Measurements from ENCODE around the gene SFXN4.

DNA sequence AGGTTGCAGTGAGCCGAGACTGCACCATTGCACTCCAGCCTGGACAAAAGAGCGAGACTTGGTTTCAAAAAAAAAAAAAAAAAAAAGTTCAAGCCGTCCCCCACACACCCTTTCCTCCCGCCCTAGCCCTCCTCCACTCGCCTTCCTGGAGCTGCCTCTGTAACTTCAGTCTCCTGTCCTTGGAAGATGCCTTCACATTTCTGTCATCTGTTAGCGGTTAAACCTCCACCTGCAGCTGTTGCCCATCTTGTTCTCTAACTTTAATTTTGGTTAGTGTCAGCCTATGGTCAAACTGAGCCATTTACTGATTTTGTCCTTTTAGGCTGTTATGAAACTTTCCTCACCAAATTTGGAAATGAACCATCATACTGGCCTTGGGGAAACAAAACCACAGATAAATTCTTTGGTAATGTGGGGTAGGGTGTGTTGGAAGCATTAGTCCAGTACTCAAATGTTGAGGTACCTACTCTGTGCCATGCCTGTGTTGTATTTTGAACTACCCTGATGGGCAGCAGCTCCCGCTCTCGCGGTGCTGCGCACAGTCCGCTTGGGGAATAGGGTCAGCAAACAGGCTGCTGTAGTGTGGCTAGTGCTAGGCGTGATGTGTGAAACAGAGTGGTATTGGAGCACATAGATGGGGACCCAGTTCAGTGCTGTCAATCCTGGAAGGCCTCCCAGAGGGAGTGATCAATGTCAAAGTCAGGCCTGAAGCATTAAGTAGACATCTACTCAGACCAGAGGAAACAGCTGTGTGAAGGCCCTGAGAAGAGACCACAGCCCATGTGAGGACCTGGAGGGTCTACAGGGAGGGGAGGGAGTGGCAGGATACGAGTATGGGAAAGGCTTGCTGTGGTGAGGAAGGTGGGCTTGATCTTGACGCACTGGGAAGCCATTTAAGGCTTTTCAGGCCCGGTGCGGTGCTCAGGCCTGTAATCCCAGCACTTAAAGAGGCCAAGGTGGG lies 26.9 kb downstream of the SFXN4 start:
- TF ChIP-seq, protein P1, sequence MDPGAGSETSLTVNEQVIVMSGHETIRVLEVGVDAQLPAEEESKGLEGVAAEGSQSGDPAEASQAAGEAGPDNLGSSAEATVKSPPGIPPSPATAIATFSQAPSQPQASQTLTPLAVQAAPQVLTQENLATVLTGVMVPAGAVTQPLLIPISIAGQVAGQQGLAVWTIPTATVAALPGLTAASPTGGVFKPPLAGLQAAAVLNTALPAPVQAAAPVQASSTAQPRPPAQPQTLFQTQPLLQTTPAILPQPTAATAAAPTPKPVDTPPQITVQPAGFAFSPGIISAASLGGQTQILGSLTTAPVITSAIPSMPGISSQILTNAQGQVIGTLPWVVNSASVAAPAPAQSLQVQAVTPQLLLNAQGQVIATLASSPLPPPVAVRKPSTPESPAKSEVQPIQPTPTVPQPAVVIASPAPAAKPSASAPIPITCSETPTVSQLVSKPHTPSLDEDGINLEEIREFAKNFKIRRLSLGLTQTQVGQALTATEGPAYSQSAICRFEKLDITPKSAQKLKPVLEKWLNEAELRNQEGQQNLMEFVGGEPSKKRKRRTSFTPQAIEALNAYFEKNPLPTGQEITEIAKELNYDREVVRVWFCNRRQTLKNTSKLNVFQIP (CRISPR knock-in tag; IDR thresholded peaks at IDR 0.05; ENCODE audit: borderline replicate concordance, low read depth), result no peak
- TF ChIP-seq, protein P2, sequence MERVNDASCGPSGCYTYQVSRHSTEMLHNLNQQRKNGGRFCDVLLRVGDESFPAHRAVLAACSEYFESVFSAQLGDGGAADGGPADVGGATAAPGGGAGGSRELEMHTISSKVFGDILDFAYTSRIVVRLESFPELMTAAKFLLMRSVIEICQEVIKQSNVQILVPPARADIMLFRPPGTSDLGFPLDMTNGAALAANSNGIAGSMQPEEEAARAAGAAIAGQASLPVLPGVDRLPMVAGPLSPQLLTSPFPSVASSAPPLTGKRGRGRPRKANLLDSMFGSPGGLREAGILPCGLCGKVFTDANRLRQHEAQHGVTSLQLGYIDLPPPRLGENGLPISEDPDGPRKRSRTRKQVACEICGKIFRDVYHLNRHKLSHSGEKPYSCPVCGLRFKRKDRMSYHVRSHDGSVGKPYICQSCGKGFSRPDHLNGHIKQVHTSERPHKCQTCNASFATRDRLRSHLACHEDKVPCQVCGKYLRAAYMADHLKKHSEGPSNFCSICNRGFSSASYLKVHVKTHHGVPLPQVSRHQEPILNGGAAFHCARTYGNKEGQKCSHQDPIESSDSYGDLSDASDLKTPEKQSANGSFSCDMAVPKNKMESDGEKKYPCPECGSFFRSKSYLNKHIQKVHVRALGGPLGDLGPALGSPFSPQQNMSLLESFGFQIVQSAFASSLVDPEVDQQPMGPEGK (CRISPR knock-in tag; IDR thresholded peaks at IDR 0.05; ENCODE audit: borderline replicate concordance), result no peak
- TF ChIP-seq ZFP3 (CRISPR knock-in tag; IDR thresholded peaks at IDR 0.05) (no peak), ZNF8 (CRISPR knock-in tag; IDR thresholded peaks at IDR 0.05) (no peak), ISL1 (CRISPR knock-in tag; IDR thresholded peaks at IDR 0.05) (no peak), ARNTL (CRISPR knock-in tag; IDR thresholded peaks at IDR 0.05; ENCODE audit: borderline replicate concordance, low read depth) (no peak), ESRRG (CRISPR knock-in tag; IDR thresholded peaks at IDR 0.05) (no peak)
- TF ChIP-seq, protein P3, sequence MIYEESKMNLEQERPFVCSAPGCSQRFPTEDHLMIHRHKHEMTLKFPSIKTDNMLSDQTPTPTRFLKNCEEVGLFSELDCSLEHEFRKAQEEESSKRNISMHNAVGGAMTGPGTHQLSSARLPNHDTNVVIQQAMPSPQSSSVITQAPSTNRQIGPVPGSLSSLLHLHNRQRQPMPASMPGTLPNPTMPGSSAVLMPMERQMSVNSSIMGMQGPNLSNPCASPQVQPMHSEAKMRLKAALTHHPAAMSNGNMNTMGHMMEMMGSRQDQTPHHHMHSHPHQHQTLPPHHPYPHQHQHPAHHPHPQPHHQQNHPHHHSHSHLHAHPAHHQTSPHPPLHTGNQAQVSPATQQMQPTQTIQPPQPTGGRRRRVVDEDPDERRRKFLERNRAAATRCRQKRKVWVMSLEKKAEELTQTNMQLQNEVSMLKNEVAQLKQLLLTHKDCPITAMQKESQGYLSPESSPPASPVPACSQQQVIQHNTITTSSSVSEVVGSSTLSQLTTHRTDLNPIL (CRISPR knock-in tag; IDR thresholded peaks at IDR 0.05; ENCODE audit: low read depth), result no peak
